GM19452 (cell line): ENCODE measurements around the gene ITPR3.
A peak's percentile ranks its signal among the peaks of the same experiment; 100 is the strongest.

ENCODE experiments used
- ATAC-seq: cut with Tn5 transposase; IDR thresholded peaks from one replicate; pipeline ENCODE4 v1.9.1; 2021; ENCODE audit not compliant: unreplicated experiment

Gene ITPR3

GRCh38 chr6:33683576-33684427 lies 62.7 kb downstream of the ITPR3 start:
- no peak for ATAC-seq

GRCh38 chr6:33684428-33684896 lies 63.3 kb downstream of the ITPR3 start:
- no peak for ATAC-seq

GRCh38 chr6:33684983-33685382 lies 63.9 kb downstream of the ITPR3 start:
- no peak for ATAC-seq

GRCh38 chr6:33685411-33686224 lies 64.5 kb downstream of the ITPR3 start:
- no peak for ATAC-seq

- ATAC-seq: no peak
These were observed 65.3 kb downstream of the ITPR3 start for GRCh38 chr6:33686225-33686924.

GRCh38 chr6:33686981-33687975 lies 66.2 kb downstream of the ITPR3 start:
- no peak for ATAC-seq

GRCh38 chr6:33688006-33688405 lies 66.9 kb downstream of the ITPR3 start:
- ATAC-seq: no peak

GRCh38 chr6:33688451-33689147 lies 67.5 kb downstream of the ITPR3 start:
- no peak for ATAC-seq

GRCh38 chr6:33689148-33689494 lies 68.0 kb downstream of the ITPR3 start:
- ATAC-seq: no peak

- ATAC-seq: no peak
These were observed 68.8 kb downstream of the ITPR3 start for GRCh38 chr6:33689879-33690278.

GRCh38 chr6:33690766-33691165 lies 69.6 kb downstream of the ITPR3 start:
- ATAC-seq: no peak

GRCh38 chr6:33691456-33692077 lies 70.4 kb downstream of the ITPR3 start:
- no peak for ATAC-seq

GRCh38 chr6:33692078-33692759 lies 71.1 kb downstream of the ITPR3 start:
- no peak for ATAC-seq

- ATAC-seq: peak; percentile 65
These were observed 71.6 kb downstream of the ITPR3 start for GRCh38 chr6:33692760-33693158.

- ATAC-seq: no peak
These were observed 72.3 kb downstream of the ITPR3 start for GRCh38 chr6:33693186-33694105.

- ATAC-seq: no peak
These were observed 73.3 kb downstream of the ITPR3 start for GRCh38 chr6:33694401-33694931.

GRCh38 chr6:33694977-33695376 lies 73.9 kb downstream of the ITPR3 start:
- ATAC-seq: no peak
